ENCODE measurements around the gene SULT1A1. TPM values are rescaled to one million over a fixed set of nuclear protein-coding genes. Genes with fewer than 3 reads are reported as not detected.

The SULT1A1 gene
- total RNA-seq, 1 donor from 2014 or later = 5.3 TPM

DNA sequence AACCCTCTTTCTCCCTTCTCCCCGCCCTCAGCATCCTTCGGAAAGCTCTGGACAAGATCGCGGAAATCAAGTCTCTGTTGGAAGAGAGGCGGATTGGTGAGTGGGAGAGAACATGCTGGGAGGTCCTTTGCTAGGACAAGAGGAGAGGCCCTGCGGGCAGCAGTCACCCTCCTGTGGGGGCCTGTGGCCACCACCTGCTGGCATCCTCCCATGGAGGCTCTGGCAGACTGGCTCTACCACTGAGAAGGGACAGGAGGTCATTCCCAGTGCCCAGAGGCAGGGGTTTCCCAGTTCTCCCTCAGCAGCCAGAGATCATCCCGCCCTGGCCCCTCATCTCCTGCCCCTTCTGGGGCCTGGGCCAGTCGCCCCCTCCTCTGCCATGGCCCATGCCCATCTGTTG, 20.8 kb downstream of the SULT1A1 start:
- TF ChIP-seq, protein P1, sequence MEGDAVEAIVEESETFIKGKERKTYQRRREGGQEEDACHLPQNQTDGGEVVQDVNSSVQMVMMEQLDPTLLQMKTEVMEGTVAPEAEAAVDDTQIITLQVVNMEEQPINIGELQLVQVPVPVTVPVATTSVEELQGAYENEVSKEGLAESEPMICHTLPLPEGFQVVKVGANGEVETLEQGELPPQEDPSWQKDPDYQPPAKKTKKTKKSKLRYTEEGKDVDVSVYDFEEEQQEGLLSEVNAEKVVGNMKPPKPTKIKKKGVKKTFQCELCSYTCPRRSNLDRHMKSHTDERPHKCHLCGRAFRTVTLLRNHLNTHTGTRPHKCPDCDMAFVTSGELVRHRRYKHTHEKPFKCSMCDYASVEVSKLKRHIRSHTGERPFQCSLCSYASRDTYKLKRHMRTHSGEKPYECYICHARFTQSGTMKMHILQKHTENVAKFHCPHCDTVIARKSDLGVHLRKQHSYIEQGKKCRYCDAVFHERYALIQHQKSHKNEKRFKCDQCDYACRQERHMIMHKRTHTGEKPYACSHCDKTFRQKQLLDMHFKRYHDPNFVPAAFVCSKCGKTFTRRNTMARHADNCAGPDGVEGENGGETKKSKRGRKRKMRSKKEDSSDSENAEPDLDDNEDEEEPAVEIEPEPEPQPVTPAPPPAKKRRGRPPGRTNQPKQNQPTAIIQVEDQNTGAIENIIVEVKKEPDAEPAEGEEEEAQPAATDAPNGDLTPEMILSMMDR (IDR thresholded peaks at IDR 0.05; ENCODE audit: unreplicated experiment) = no peak
- Mint-ChIP-seq H3K4me3 (ENCODE audit: unreplicated experiment) (no peak overlapping the region), H3K4me1 (ENCODE audit: unreplicated experiment) (no peaks in the 10 kb centered on the region), H3K36me3 (ENCODE audit: low read depth, unreplicated experiment) (peaks cover 19% of the 10 kb centered on the region), H3K9me3 (ENCODE audit: unreplicated experiment) (no peaks in the 10 kb centered on the region), H3K27ac (ENCODE audit: unreplicated experiment) (no peak overlapping the region), H3K27me3 (ENCODE audit: unreplicated experiment) (peaks cover 6% of the 10 kb centered on the region)
- DNase-seq (ENCODE audit: low spot score) = no peak

DNA sequence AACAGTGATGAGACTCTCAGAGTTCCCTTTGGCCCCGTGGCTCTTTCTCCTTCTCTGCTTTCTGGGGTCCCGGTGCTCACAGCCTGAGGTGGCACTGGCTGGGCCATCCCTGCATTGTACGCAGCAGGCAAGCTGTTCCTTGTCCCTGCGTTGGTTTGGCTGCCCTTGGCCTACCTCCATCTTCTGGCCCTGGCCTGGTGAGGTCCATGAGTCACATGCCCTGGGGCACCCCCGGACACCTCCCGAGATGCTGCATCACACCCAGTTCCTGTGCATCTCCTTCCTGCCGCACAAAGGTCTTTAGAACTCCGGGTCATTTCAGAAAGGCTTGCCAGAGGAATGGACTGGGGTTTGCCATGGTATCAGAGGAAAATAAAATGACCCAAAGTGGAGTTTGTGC, 22.5 kb downstream of the SULT1A1 start:
- H3K9me3 Mint-ChIP-seq (ENCODE audit: unreplicated experiment) = no peaks in the 10 kb centered on the region
- H3K4me1 Mint-ChIP-seq (ENCODE audit: unreplicated experiment) = no peaks in the 10 kb centered on the region
- peaks cover 18% of the 10 kb centered on the region for H3K36me3 Mint-ChIP-seq (ENCODE audit: low read depth, unreplicated experiment)
- no peak overlapping the region for H3K4me3 Mint-ChIP-seq (ENCODE audit: unreplicated experiment)
- H3K27me3 Mint-ChIP-seq (ENCODE audit: unreplicated experiment) = peaks cover 6% of the 10 kb centered on the region
- no peak for DNase-seq (ENCODE audit: low spot score)
- no peak overlapping the region for H3K27ac Mint-ChIP-seq (ENCODE audit: unreplicated experiment)
- TF ChIP-seq, protein P1 (IDR thresholded peaks at IDR 0.05; ENCODE audit: unreplicated experiment) = no peak

DNA sequence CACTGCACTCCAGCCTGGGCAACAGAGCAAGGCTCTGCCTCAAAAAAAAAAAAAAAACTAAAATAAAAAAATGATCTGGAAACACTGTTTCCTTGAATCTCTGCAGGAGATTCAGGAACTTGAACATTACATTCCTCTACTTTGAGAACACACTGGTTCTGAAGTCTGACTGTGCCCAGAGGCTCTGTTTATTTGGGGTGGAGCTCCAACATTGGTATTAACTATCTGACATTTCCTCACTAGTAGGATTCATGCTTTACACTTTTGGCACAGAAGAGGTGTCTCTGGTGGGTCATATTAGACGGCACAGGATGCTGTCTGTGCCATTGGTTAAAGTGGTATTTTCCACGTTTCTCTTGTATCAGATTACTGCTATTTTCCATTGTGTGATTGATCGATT, 23.4 kb downstream of the SULT1A1 start:
- Mint-ChIP-seq H3K36me3 (ENCODE audit: low read depth, unreplicated experiment) (peaks cover 20% of the 10 kb centered on the region), H3K4me3 (ENCODE audit: unreplicated experiment) (no peak overlapping the region), H3K9me3 (ENCODE audit: unreplicated experiment) (no peaks in the 10 kb centered on the region), H3K27me3 (ENCODE audit: unreplicated experiment) (peaks cover 6% of the 10 kb centered on the region), H3K4me1 (ENCODE audit: unreplicated experiment) (no peaks in the 10 kb centered on the region), H3K27ac (ENCODE audit: unreplicated experiment) (no peak overlapping the region)
- TF ChIP-seq, protein P1 (IDR thresholded peaks at IDR 0.05; ENCODE audit: unreplicated experiment) = no peak
- DNase-seq (ENCODE audit: low spot score) = no peak

DNA sequence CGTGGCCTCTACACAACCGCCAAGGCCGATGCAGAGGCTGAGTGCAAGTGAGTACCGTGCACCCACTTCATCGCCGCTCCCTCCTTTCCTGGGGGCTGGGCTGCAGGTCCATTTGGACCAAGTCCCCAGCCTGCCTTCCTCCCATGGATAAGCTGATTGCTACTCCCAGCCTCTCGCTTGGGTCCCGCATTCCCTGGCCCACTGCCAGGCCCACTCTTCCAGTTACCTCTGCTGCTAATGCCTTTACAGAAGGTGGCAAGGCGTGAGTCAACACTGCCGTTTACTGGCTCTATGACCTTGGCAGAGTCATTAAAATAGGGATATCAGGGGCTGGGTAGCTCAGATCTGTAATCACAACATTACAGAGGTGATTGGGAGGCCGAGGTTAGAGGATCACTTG, 24.2 kb downstream of the SULT1A1 start:
- no peak overlapping the region for H3K4me3 Mint-ChIP-seq (ENCODE audit: unreplicated experiment)
- no peaks in the 10 kb centered on the region for H3K9me3 Mint-ChIP-seq (ENCODE audit: unreplicated experiment)
- peaks cover 6% of the 10 kb centered on the region for H3K27me3 Mint-ChIP-seq (ENCODE audit: unreplicated experiment)
- DNase-seq (ENCODE audit: low spot score) = no peak
- TF ChIP-seq, protein P1 (IDR thresholded peaks at IDR 0.05; ENCODE audit: unreplicated experiment) = no peak
- H3K36me3 Mint-ChIP-seq (ENCODE audit: low read depth, unreplicated experiment) = peaks cover 20% of the 10 kb centered on the region
- no peaks in the 10 kb centered on the region for H3K4me1 Mint-ChIP-seq (ENCODE audit: unreplicated experiment)
- H3K27ac Mint-ChIP-seq (ENCODE audit: unreplicated experiment) = no peak overlapping the region

DNA sequence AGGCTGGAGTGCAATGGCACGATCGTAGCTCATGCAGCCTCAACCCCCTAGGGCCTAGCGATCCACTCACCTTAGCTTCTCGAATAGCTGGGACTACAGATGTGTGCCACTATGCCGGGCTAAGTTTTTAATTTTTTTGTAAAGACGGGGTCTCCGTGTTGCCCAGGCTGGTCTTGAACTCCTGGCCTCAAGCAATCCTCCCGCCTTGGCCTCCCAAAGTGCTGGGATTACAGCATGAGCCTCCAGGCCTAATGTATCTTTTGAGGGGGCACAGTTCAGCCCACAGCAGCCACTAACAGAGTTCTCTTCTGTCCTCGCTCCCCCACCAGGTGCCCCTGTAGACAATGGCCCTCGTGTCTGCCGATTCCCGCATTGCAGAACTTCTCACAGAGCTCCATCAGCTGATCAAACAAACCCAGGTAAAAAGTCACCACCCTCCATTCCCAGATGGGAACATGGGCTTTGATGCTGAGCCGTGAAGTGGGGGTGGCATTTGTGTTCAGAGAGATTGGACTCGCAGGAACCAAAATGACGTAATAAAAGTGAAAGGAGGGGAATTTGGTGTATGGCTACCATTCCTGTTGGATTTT, 29.0 kb downstream of the SULT1A1 start:
- Mint-ChIP-seq H3K9me3 (ENCODE audit: unreplicated experiment) (no peaks in the 10 kb centered on the region), H3K4me1 (ENCODE audit: unreplicated experiment) (no peaks in the 10 kb centered on the region), H3K27ac (ENCODE audit: unreplicated experiment) (no peak overlapping the region), H3K4me3 (ENCODE audit: unreplicated experiment) (no peak overlapping the region), H3K27me3 (ENCODE audit: unreplicated experiment) (no peaks in the 10 kb centered on the region), H3K36me3 (ENCODE audit: low read depth, unreplicated experiment) (peaks cover 15% of the 10 kb centered on the region)
- TF ChIP-seq, protein P1 (IDR thresholded peaks at IDR 0.05; ENCODE audit: unreplicated experiment) = no peak
- DNase-seq (ENCODE audit: low spot score) = no peak
